Measurements from ENCODE around the gene JCHAIN. TPM values are rescaled to one million over a fixed set of nuclear protein-coding genes. Genes with fewer than 3 reads are reported as not detected.

JCHAIN gene
- total and polyA plus RNA-seq, 12 donors = 0.57 to 55.4 (median 2.4) TPM

- TF ChIP-seq CTCF (IDR thresholded peaks at IDR 0.05) = no peak
These were observed 40.2 kb upstream of the JCHAIN start for GRCh38 chr4:70706516-70706915.

GRCh38 chr4:70706044-70706461 lies 39.7 kb upstream of the JCHAIN start:
- H3K9me3 ChIP-seq = no peaks in the 10 kb centered on the region

More at GRCh38 chr4:70706516-70706915, 40.2 kb upstream of the JCHAIN start:
- DNase-seq (no peak), ATAC-seq (no peak)
- H3K9me3 ChIP-seq = no peaks in the 10 kb centered on the region
- no peaks in the 10 kb centered on the region for H3K27me3 ChIP-seq
- peak overlapping the region in 9 of 10 donors; percentile 86 to 99 (median 97) for H3K27ac ChIP-seq
- peaks cover 3 to 36% (median 17%) of the 10 kb centered on the region in 9 donors for H3K4me1 ChIP-seq
- peak overlapping the region in 9 of 10 donors; percentile 59 to 96 (median 85) for H3K4me3 ChIP-seq
- intact Hi-C loops (cut with DNase I) = loop anchor here in 4 of 10 donors (10.0 kb wide), 2 partner anchors 118 to 128 kb away; partner anchors contain the start of gene GRSF1 (in 3 of the 4)
- 95 to 96% methylated on average over 1 of the region's 1 CpG for WGBS, 2 donors
- H3K36me3 ChIP-seq = no peaks in the 10 kb centered on the region

GRCh38 chr4:70705183-70706043 lies 39.1 kb upstream of the JCHAIN start:
- WGBS, 2 donors = 0 to 1% methylated on average over 81 to 86 of the region's 86 CpGs
- Histone ChIP-seq H3K4me3 (peak overlapping the region; percentile 59 to 96 (median 84)), H3K27me3 (no peaks in the 10 kb centered on the region), H3K36me3 (no peaks in the 10 kb centered on the region), H3K9me3 (no peaks in the 10 kb centered on the region), H3K27ac (peak overlapping the region; percentile 77 to 99 (median 97)), H3K4me1 (peaks cover 3 to 33% (median 17%) of the 10 kb centered on the region in 9 donors)
- no peak for TF ChIP-seq CTCF (IDR thresholded peaks at IDR 0.05)
- ATAC-seq (peak; percentile 79 to 93 (median 85)), DNase-seq (peak; percentile 76 to 77)
- intact Hi-C loops (cut with DNase I) = loop anchor here in 5 of 10 donors (2.0 to 10.0 kb wide), 3 partner anchors 17 to 129 kb away; partner anchors contain the start of genes GRSF1 (in 3 of the 5) and UTP3 (in 1 of the 5)

More at GRCh38 chr4:70706044-70706461, 39.7 kb upstream of the JCHAIN start:
- TF ChIP-seq CTCF (IDR thresholded peaks at IDR 0.05) = no peak
- ATAC-seq = no peak
- Histone ChIP-seq H3K36me3 (no peaks in the 10 kb centered on the region), H3K4me1 (peaks cover 3 to 33% (median 17%) of the 10 kb centered on the region in 9 donors), H3K27me3 (no peaks in the 10 kb centered on the region), H3K27ac (peak overlapping the region; percentile 77 to 99 (median 97)), H3K4me3 (peak overlapping the region; percentile 59 to 96 (median 84))
- DNase-seq = no peak
- intact Hi-C loops (cut with DNase I) = loop anchor here in 4 of 10 donors (10.0 kb wide), 2 partner anchors 119 to 129 kb away; partner anchors contain the start of gene GRSF1 (in 3 of the 4)
- 6 to 10% methylated on average over 7 of the region's 7 CpGs for WGBS, 2 donors

GRCh38 chr4:70704931-70705182 lies 38.5 kb upstream of the JCHAIN start:
- Histone ChIP-seq H3K9me3 (no peaks in the 10 kb centered on the region), H3K4me3 (peak overlapping the region; percentile 59 to 96 (median 84)), H3K4me1 (peaks cover 3 to 33% (median 17%) of the 10 kb centered on the region in 9 donors), H3K27ac (peak overlapping the region; percentile 77 to 99 (median 97)), H3K27me3 (no peaks in the 10 kb centered on the region), H3K36me3 (no peaks in the 10 kb centered on the region)
- DNase-seq = no peak
- TF ChIP-seq CTCF (IDR thresholded peaks at IDR 0.05) = no peak
- intact Hi-C loops (cut with DNase I) = loop anchor here in 7 of 10 donors (1.0 to 10.0 kb wide), 4 partner anchors 16 to 130 kb away; partner anchors contain the start of genes UTP3 (in 4 of the 7) and GRSF1 (in 3 of the 7)
- 1% methylated on average over 28 to 39 of the region's 39 CpGs for WGBS, 2 donors
- peak in 6 of 8 donors; percentile 11 to 70 (median 46) for ATAC-seq

All from heart right ventricle (tissue), 16 donors.